Epidermal melanocyte (primary cell): Measurements from ENCODE around the gene NR1D1.

Experiments
- DNase-seq: peaks from one replicate; pipeline ENCODE4 v3.0.0; 2011; ENCODE audit warnings: low spot score; ENCODE audit not compliant: insufficient read length

NR1D1 gene

GRCh38 chr17:40111221-40112128 is 11.1 kb upstream of the NR1D1 start:
- DNase-seq = peak; percentile 84

- no peak for DNase-seq
These were observed 9.8 kb upstream of the NR1D1 start for GRCh38 chr17:40110026-40110845.

GRCh38 chr17:40108970-40109824 is 8.8 kb upstream of the NR1D1 start:
- DNase-seq = no peak

- DNase-seq = no peak
These were observed 7.3 kb upstream of the NR1D1 start for GRCh38 chr17:40107522-40108174.

- no peak for DNase-seq
These were observed 6.6 kb upstream of the NR1D1 start for GRCh38 chr17:40106760-40107521.

GRCh38 chr17:40105861-40106759 is 5.7 kb upstream of the NR1D1 start:
- DNase-seq = no peak

- no peak for DNase-seq
These were observed 4.5 kb upstream of the NR1D1 start for GRCh38 chr17:40104594-40105486.

GRCh38 chr17:40103688-40104087 is 3.3 kb upstream of the NR1D1 start:
- no peak for DNase-seq

- DNase-seq = no peak
These were observed 2.8 kb upstream of the NR1D1 start for GRCh38 chr17:40103071-40103661.

GRCh38 chr17:40101367-40102210 is 1.2 kb upstream of the NR1D1 start:
- no peak for DNase-seq

GRCh38 chr17:40100669-40101366 is 429 bp upstream of the NR1D1 start:
- no peak for DNase-seq

GRCh38 chr17:40099619-40100418 is 570 bp downstream of the NR1D1 start:
- no peak for DNase-seq

GRCh38 chr17:40098846-40099618 is 1.4 kb downstream of the NR1D1 start:
- DNase-seq = peak; percentile 97
